WTC11 (cell line): Measurements from ENCODE around the gene PERP. TPM values are rescaled to one million over a fixed set of nuclear protein-coding genes. Genes with fewer than 3 reads are reported as not detected.

ENCODE experiments used
- ATAC-seq: fragments of 200-7000 bp; cut with Tn5 transposase; 2 replicates; pipeline ENCODE4 v1.10.0; 2021; ENCODE audit warnings: mild to moderate bottlenecking, moderate library complexity
- CTCF ChIA-PET: fragments of 300-600 bp; sonication (Branson Sonifier 250); formaldehyde crosslinking; loops from one replicate; lab custom pipeline; 2021; ENCODE audit warnings: antibody characterized with exemption; lab: Charles Lee
- POLR2A ChIA-PET: fragments of 350-600 bp; sonication (Branson Sonifier 250); formaldehyde crosslinking; loops from one replicate; lab custom pipeline; 2021; ENCODE audit warnings: antibody characterized with exemption; lab: Charles Lee
- DNase-seq: peaks from one replicate; pipeline ENCODE4 v3.0.0; 2021; ENCODE audit warnings: low spot score
- H3K27ac Mint-ChIP-seq: 2 replicates; pipeline ENCODE4 v1.8.0; 2021; ENCODE audit warnings: mixed read lengths
- H3K27me3 Mint-ChIP-seq: 2 replicates; pipeline ENCODE4 v1.8.0; 2021; ENCODE audit warnings: low read depth, mild to moderate bottlenecking, moderate library complexity, mixed read lengths
- H3K36me3 Mint-ChIP-seq: 2 replicates; pipeline ENCODE4 v1.8.0; 2021; ENCODE audit warnings: mixed read lengths
- H3K4me1 Mint-ChIP-seq: 2 replicates; pipeline ENCODE4 v1.8.0; 2022; ENCODE audit warnings: mixed read lengths
- H3K4me3 Mint-ChIP-seq: 2 replicates; pipeline ENCODE4 v1.8.0; 2021; ENCODE audit warnings: mild to moderate bottlenecking, moderate library complexity, mixed read lengths
- H3K9me3 Mint-ChIP-seq: 2 replicates; pipeline ENCODE4 v1.8.0; 2021; ENCODE audit warnings: mixed read lengths
- ATF1 ChIP-seq: sonication (generic); formaldehyde crosslinking; IDR thresholded peaks from 2 replicates; pipeline ENCODE4 v1.8.1; 2023; ENCODE audit warnings: mild to moderate bottlenecking, moderate library complexity, missing genetic modification reagents
- ESRRA ChIP-seq: sonication (generic); formaldehyde crosslinking; IDR thresholded peaks from 2 replicates; pipeline ENCODE4 v1.8.1; 2022; ENCODE audit warnings: mild to moderate bottlenecking, missing genetic modification reagents, borderline replicate concordance
- FOXK1 ChIP-seq: sonication (generic); formaldehyde crosslinking; IDR thresholded peaks from 2 replicates; pipeline ENCODE4 v1.8.0; 2022; ENCODE audit warnings: mild to moderate bottlenecking, moderate library complexity, missing genetic modification reagents
- GABPB1 ChIP-seq: sonication (generic); formaldehyde crosslinking; IDR thresholded peaks from 2 replicates; pipeline ENCODE4 v1.8.1; 2023; ENCODE audit warnings: mild to moderate bottlenecking, missing genetic modification reagents
- JUN ChIP-seq: sonication (generic); formaldehyde crosslinking; IDR thresholded peaks from 2 replicates; pipeline ENCODE4 v1.8.0; 2023; ENCODE audit warnings: mild to moderate bottlenecking, missing genetic modification reagents
- MYBL2 ChIP-seq: sonication (generic); formaldehyde crosslinking; IDR thresholded peaks from 2 replicates; pipeline ENCODE4 v1.8.1; 2023; ENCODE audit warnings: mild to moderate bottlenecking, moderate library complexity, missing genetic modification reagents
- NFYB ChIP-seq: sonication (generic); formaldehyde crosslinking; conservative IDR thresholded peaks from 2 replicates; pipeline ENCODE4 v1.8.0; 2022; ENCODE audit warnings: low read depth, missing genetic modification reagents
- TCF7 ChIP-seq: sonication (generic); formaldehyde crosslinking; IDR thresholded peaks from 2 replicates; pipeline ENCODE4 v1.8.0; 2022; ENCODE audit warnings: mild to moderate bottlenecking, low read depth, missing genetic modification reagents, moderate library complexity
- ZNF219 ChIP-seq: sonication (generic); formaldehyde crosslinking; IDR thresholded peaks from 2 replicates; pipeline ENCODE4 v1.8.0; 2023; ENCODE audit warnings: missing genetic modification reagents, mild to moderate bottlenecking, borderline replicate concordance
- ZNF396 ChIP-seq: fragments of 250-450 bp; sonication (Bioruptor Pico); IDR thresholded peaks from 2 replicates; pipeline ENCODE4 v1.8.0; 2021; ENCODE audit warnings: mild to moderate bottlenecking, moderate library complexity, borderline replicate concordance
- total RNA-seq: library from RNA; stranded (reverse); gene quantifications from 3 replicates; pipeline ENCODE4 v1.2.3, GENCODE V29; 2021
- TF ChIP-seq, protein P1 (sequence below): fragments of 250-450 bp; sonication (Bioruptor Pico); IDR thresholded peaks from 2 replicates; pipeline ENCODE4 v1.9.0; 2021; ENCODE audit warnings: mild to moderate bottlenecking, borderline replicate concordance
- TF ChIP-seq, protein P2 (sequence below): sonication (generic); formaldehyde crosslinking; conservative IDR thresholded peaks from 2 replicates; pipeline ENCODE4 v1.8.1; 2023; ENCODE audit warnings: mild to moderate bottlenecking, low read depth, missing genetic modification reagents, moderate library complexity
- TF ChIP-seq, protein P3 (sequence below): sonication (generic); formaldehyde crosslinking; IDR thresholded peaks from 2 replicates; pipeline ENCODE4 v1.8.0; 2023; ENCODE audit warnings: missing genetic modification reagents
- TF ChIP-seq, protein P4 (sequence below): fragments of 250-450 bp; sonication (Bioruptor Pico); IDR thresholded peaks from 2 replicates; pipeline ENCODE4 v1.9.0; 2021; ENCODE audit warnings: moderate library complexity, mild to moderate bottlenecking, inconsistent platforms, borderline replicate concordance

PERP gene
- total RNA-seq, 1 experiment from 2014 or later, result 26.9 TPM

DNA sequence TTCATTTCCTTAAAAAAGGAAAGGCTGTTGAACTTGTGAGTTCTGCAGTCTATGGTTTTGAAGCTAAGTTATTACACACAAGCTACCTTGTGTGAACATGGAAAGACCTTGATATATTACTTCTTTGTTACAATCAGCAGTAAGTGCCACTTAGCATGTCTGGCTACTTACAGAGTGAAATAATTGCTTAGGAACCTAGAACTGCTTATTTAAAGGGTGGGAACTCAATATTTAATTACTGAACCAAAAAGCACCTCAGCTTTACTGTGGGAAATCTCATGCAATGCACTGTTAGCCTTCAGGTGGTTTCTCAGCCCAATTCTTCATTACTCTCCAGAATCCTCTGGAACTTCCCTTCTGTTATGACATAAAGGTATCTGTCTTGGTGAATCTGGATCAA, 17.9 kb downstream of the PERP start:
- H3K4me1 Mint-ChIP-seq, result peaks cover 26% of the 10 kb centered on the region
- no peak overlapping the region for H3K4me3 Mint-ChIP-seq
- peaks cover 24% of the 10 kb centered on the region; the same call in 1 of the 2 replicates for H3K27me3 Mint-ChIP-seq
- ChIA-PET POLR2A (no interaction called here), CTCF (interaction anchor here (0.7 kb wide), 1 partner anchor 325 kb away, joined by 3 read pairs; no protein-coding TSS in a partner anchor)
- no peak for ATAC-seq
- no peak for TF ChIP-seq FOXK1
- TF ChIP-seq, protein P1, sequence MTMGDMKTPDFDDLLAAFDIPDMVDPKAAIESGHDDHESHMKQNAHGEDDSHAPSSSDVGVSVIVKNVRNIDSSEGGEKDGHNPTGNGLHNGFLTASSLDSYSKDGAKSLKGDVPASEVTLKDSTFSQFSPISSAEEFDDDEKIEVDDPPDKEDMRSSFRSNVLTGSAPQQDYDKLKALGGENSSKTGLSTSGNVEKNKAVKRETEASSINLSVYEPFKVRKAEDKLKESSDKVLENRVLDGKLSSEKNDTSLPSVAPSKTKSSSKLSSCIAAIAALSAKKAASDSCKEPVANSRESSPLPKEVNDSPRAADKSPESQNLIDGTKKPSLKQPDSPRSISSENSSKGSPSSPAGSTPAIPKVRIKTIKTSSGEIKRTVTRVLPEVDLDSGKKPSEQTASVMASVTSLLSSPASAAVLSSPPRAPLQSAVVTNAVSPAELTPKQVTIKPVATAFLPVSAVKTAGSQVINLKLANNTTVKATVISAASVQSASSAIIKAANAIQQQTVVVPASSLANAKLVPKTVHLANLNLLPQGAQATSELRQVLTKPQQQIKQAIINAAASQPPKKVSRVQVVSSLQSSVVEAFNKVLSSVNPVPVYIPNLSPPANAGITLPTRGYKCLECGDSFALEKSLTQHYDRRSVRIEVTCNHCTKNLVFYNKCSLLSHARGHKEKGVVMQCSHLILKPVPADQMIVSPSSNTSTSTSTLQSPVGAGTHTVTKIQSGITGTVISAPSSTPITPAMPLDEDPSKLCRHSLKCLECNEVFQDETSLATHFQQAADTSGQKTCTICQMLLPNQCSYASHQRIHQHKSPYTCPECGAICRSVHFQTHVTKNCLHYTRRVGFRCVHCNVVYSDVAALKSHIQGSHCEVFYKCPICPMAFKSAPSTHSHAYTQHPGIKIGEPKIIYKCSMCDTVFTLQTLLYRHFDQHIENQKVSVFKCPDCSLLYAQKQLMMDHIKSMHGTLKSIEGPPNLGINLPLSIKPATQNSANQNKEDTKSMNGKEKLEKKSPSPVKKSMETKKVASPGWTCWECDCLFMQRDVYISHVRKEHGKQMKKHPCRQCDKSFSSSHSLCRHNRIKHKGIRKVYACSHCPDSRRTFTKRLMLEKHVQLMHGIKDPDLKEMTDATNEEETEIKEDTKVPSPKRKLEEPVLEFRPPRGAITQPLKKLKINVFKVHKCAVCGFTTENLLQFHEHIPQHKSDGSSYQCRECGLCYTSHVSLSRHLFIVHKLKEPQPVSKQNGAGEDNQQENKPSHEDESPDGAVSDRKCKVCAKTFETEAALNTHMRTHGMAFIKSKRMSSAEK (CRISPR knock-in tag), result no peak
- TF ChIP-seq, protein P2, sequence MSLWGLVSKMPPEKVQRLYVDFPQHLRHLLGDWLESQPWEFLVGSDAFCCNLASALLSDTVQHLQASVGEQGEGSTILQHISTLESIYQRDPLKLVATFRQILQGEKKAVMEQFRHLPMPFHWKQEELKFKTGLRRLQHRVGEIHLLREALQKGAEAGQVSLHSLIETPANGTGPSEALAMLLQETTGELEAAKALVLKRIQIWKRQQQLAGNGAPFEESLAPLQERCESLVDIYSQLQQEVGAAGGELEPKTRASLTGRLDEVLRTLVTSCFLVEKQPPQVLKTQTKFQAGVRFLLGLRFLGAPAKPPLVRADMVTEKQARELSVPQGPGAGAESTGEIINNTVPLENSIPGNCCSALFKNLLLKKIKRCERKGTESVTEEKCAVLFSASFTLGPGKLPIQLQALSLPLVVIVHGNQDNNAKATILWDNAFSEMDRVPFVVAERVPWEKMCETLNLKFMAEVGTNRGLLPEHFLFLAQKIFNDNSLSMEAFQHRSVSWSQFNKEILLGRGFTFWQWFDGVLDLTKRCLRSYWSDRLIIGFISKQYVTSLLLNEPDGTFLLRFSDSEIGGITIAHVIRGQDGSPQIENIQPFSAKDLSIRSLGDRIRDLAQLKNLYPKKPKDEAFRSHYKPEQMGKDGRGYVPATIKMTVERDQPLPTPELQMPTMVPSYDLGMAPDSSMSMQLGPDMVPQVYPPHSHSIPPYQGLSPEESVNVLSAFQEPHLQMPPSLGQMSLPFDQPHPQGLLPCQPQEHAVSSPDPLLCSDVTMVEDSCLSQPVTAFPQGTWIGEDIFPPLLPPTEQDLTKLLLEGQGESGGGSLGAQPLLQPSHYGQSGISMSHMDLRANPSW, result no peak
- no peak for TF ChIP-seq NFYB
- TF ChIP-seq ZNF396 (CRISPR knock-in tag), result no peak
- TF ChIP-seq MYBL2 (CRISPR knock-in tag), result no peak
- TF ChIP-seq ATF1 (CRISPR knock-in tag), result no peak
- no peak for TF ChIP-seq ZNF219 (CRISPR knock-in tag)
- no peak for TF ChIP-seq TCF7
- TF ChIP-seq, protein P3, sequence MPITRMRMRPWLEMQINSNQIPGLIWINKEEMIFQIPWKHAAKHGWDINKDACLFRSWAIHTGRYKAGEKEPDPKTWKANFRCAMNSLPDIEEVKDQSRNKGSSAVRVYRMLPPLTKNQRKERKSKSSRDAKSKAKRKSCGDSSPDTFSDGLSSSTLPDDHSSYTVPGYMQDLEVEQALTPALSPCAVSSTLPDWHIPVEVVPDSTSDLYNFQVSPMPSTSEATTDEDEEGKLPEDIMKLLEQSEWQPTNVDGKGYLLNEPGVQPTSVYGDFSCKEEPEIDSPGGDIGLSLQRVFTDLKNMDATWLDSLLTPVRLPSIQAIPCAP, result no peak
- no peak for TF ChIP-seq JUN (CRISPR knock-in tag)
- TF ChIP-seq, protein P4, sequence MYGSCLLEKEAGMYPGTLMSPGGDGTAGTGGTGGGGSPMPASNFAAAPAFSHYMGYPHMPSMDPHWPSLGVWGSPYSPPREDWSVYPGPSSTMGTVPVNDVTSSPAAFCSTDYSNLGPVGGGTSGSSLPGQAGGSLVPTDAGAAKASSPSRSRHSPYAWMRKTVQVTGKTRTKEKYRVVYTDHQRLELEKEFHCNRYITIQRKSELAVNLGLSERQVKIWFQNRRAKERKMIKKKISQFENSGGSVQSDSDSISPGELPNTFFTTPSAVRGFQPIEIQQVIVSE (CRISPR knock-in tag), result no peak
- peaks cover 11% of the 10 kb centered on the region for H3K36me3 Mint-ChIP-seq
- no peak for DNase-seq
- no peak overlapping the region for H3K27ac Mint-ChIP-seq
- H3K9me3 Mint-ChIP-seq, result no peaks in the 10 kb centered on the region

DNA sequence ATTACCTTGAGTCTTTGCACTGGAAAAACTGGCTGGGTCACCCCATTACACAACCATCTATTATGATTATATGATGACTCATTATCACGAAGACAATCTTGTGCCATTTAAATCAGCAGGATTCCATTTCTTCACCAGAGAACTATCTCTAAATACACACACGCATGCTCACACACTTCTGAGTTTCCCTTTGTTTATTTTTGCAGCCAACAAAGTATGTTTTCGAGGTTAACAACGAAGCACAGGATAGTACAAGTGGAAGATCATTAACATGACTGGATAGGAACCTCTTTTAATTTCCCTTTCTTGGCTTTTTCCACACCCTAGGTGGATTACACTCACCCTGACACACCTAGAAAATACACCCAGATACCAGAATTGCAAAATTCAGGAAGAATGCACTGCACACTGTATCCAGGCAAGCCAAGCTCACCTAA, 18.9 kb downstream of the PERP start:
- Mint-ChIP-seq H3K9me3 (no peaks in the 10 kb centered on the region), H3K4me1 (peaks cover 26% of the 10 kb centered on the region), H3K27me3 (peaks cover 25% of the 10 kb centered on the region; the same call in 1 of the 2 replicates), H3K27ac (no peak overlapping the region), H3K4me3 (no peak overlapping the region), H3K36me3 (peaks cover 8% of the 10 kb centered on the region)
- TF ChIP-seq TCF7 (no peak), ESRRA (CRISPR knock-in tag) (no peak), GABPB1 (no peak), ATF1 (CRISPR knock-in tag) (no peak)
- DNase-seq (no peak), ATAC-seq (no peak)
- ChIA-PET POLR2A (no interaction called here), CTCF (no interaction called here)
